HepG2 (cell line): ENCODE results near the gene LTB4R2. TPM values are rescaled to one million over a fixed set of nuclear protein-coding genes. Genes with fewer than 3 reads are reported as not detected.

ENCODE experiments used
- AKNA ChIP-seq: sonication (generic); formaldehyde crosslinking; IDR thresholded peaks from 2 replicates; pipeline ENCODE4 v1.4.0; 2020; ENCODE audit warnings: missing genetic modification reagents, borderline replicate concordance
- ARNT2 ChIP-seq: sonication (generic); formaldehyde crosslinking; IDR thresholded peaks from 2 replicates; pipeline ENCODE4 v1.8.0; 2022; ENCODE audit warnings: mild to moderate bottlenecking, low read depth, missing genetic modification reagents, moderate library complexity
- EHMT2 ChIP-seq: fragments of 200-600 bp; sonication (generic); IDR thresholded peaks from 2 replicates; pipeline ENCODE4 v1.7.0; 2017; ENCODE audit warnings: antibody characterized with exemption, low read depth, low read length, borderline replicate concordance
- HDAC1 ChIP-seq: sonication (generic); formaldehyde crosslinking; IDR thresholded peaks from 2 replicates; pipeline ENCODE4 v1.5.1; 2020; ENCODE audit warnings: mild to moderate bottlenecking, missing genetic modification reagents
- HIC2 ChIP-seq: sonication (generic); formaldehyde crosslinking; IDR thresholded peaks from 2 replicates; pipeline ENCODE4 v1.9.0; 2022; ENCODE audit warnings: low read depth, missing genetic modification reagents
- IRF1 ChIP-seq: sonication (generic); formaldehyde crosslinking; IDR thresholded peaks from 2 replicates; pipeline ENCODE4 v1.4.0; 2020; ENCODE audit warnings: low read depth, mild to moderate bottlenecking, missing genetic modification reagents
- MEIS2 ChIP-seq: sonication (generic); formaldehyde crosslinking; IDR thresholded peaks from 2 replicates; pipeline ENCODE4 v1.9.0; 2021; ENCODE audit warnings: mild to moderate bottlenecking, missing genetic modification reagents
- MIXL1 ChIP-seq: IDR thresholded peaks from 2 replicates; pipeline ENCODE4 v1.6.1; 2016
- PBX3 ChIP-seq: sonication (generic); formaldehyde crosslinking; IDR thresholded peaks from 2 replicates; pipeline ENCODE4 v1.8.1; 2023; ENCODE audit warnings: missing genetic modification reagents, inconsistent platforms, borderline replicate concordance
- REPIN1 ChIP-seq: sonication (generic); formaldehyde crosslinking; IDR thresholded peaks from 2 replicates; pipeline ENCODE4 v1.8.0; 2022; ENCODE audit warnings: missing genetic modification reagents, low read depth, mild to moderate bottlenecking, borderline replicate concordance
- TFAP4 ChIP-seq: sonication (generic); IDR thresholded peaks from 2 replicates; pipeline ENCODE4 v1.6.1; 2016; ENCODE audit warnings: low read depth, borderline replicate concordance
- ZBTB49 ChIP-seq: sonication (generic); formaldehyde crosslinking; IDR thresholded peaks from 2 replicates; pipeline ENCODE4 v1.4.0; 2020; ENCODE audit warnings: missing genetic modification reagents, borderline replicate concordance
- ZNF160 ChIP-seq: sonication (generic); formaldehyde crosslinking; IDR thresholded peaks from 2 replicates; pipeline ENCODE4 v1.8.0; 2022; ENCODE audit warnings: mild to moderate bottlenecking, inconsistent platforms, missing genetic modification reagents
- ZNF326 ChIP-seq: sonication (generic); formaldehyde crosslinking; IDR thresholded peaks from 2 replicates; pipeline ENCODE4 v1.4.0; 2020; ENCODE audit warnings: missing genetic modification reagents, borderline replicate concordance
- ZNF740 ChIP-seq: sonication (generic); formaldehyde crosslinking; IDR thresholded peaks from 2 replicates; pipeline ENCODE4 v1.4.0; 2020; ENCODE audit warnings: missing genetic modification reagents
- polyA plus RNA-seq, 8 experiments: library from polyadenylated mRNA; depleted of rRNA in 3 of 8; stranded (reverse) in 7 of 8; unstranded in 1 of 8; fragments of >200 nt; fragmentation: Illumina TruSeq in 4 of 8; extraction: Trizol in 4 of 8; gene quantifications; 2 replicates each; pipeline versions ENCODE4 v1.2.1 to v1.2.3, GENCODE V29; 2011 to 2016; ENCODE audit warnings: low read depth in 4 of 8, missing spikeins in 1 of 8, mixed read lengths in 1 of 8; ENCODE audit not compliant: insufficient read depth in 1 of 8
- total RNA-seq, 5 experiments: library from RNA; depleted of rRNA; stranded (reverse); fragments of >200 nt; fragmentation: Illumina TruSeq; extraction: Trizol; gene quantifications; 2 replicates each; pipeline ENCODE4 v1.2.3, GENCODE V29; 2016; ENCODE audit warnings: low read depth in 1 of 5

LTB4R2 gene
- total and polyA plus RNA-seq, 2 of the 13 experiments (the other 11 are each of a cell fraction or from before 2014, with no cell fraction given): 3.9 to 6.9 TPM

- TF ChIP-seq REPIN1 (peak; percentile 100), ZBTB49 (CRISPR knock-in tag) (peak; percentile 52), ZNF326 (CRISPR knock-in tag) (no peak; the same call in 1 of the 2 replicates), TFAP4 (peak; percentile 86), IRF1 (CRISPR knock-in tag) (peak; percentile 62; the same call in 1 of the 2 replicates), PBX3 (CRISPR knock-in tag) (peak; percentile 95), MEIS2 (CRISPR knock-in tag) (peak; percentile 99), EHMT2 (no peak), AKNA (CRISPR knock-in tag) (no peak; the same call in 1 of the 2 replicates), HDAC1 (peak; percentile 99), ZNF740 (CRISPR knock-in tag) (peak; percentile 89), ZNF160 (CRISPR knock-in tag) (peak; percentile 99), HIC2 (CRISPR knock-in tag) (peak; percentile 48; the same call in 1 of the 2 replicates), ARNT2 (peak; percentile 99), MIXL1 (CRISPR knock-in tag) (peak; percentile 98)
Measured at GRCh38 chr14:24271134-24271833, 38.7 kb upstream of the LTB4R2 start, which contains the start of gene RABGGTA (continued).
